Smooth muscle cell (in vitro differentiated cells): ENCODE results near the gene PRODH2. TPM values are rescaled to one million over a fixed set of nuclear protein-coding genes. Genes with fewer than 3 reads are reported as not detected.

Experiments
- DNase-seq: peaks from one replicate; lab custom pipeline; 2025; ENCODE audit not compliant: unreplicated experiment; lab: John Stamatoyannopoulos, UW
- H2AFZ ChIP-seq: fragments of 200-600 bp; sonication (generic); 2 replicates; pipeline ENCODE4 v1.6.0; 2016; ENCODE audit warnings: antibody characterized with exemption, low read depth, mild to moderate bottlenecking
- H3F3A ChIP-seq: fragments of 200-600 bp; sonication (generic); 2 replicates; pipeline ENCODE4 v1.6.0; 2017; ENCODE audit warnings: antibody characterized with exemption, low read depth
- H3K27ac ChIP-seq: fragments of 200-600 bp; sonication (generic); 2 replicates; pipeline ENCODE4 v1.5.1; 2016; ENCODE audit warnings: low read depth, mild to moderate bottlenecking
- H3K27me3 ChIP-seq: fragments of 200-600 bp; sonication (generic); 2 replicates; pipeline ENCODE4 v1.6.1; 2016; ENCODE audit warnings: low read depth, mild to moderate bottlenecking
- H3K36me3 ChIP-seq: fragments of 200-600 bp; sonication (generic); 2 replicates; pipeline ENCODE4 v1.5.1; 2016; ENCODE audit warnings: low read depth
- H3K4me1 ChIP-seq: fragments of 200-600 bp; sonication (generic); 2 replicates; pipeline ENCODE4 v1.5.1; 2016; ENCODE audit warnings: low read depth
- H3K4me2 ChIP-seq: fragments of 200-600 bp; sonication (generic); 2 replicates; pipeline ENCODE4 v1.6.0; 2016; ENCODE audit warnings: mild to moderate bottlenecking
- H3K4me3 ChIP-seq: fragments of 200-600 bp; sonication (generic); 2 replicates; pipeline ENCODE4 v1.5.1; 2016; ENCODE audit warnings: mild to moderate bottlenecking
- H3K79me2 ChIP-seq: fragments of 200-600 bp; sonication (generic); 2 replicates; pipeline ENCODE4 v1.6.0; 2016; ENCODE audit warnings: low read depth, mild to moderate bottlenecking
- H3K9ac ChIP-seq: fragments of 200-600 bp; sonication (generic); 2 replicates; pipeline ENCODE4 v1.6.0; 2016; ENCODE audit warnings: low read depth
- H3K9me3 ChIP-seq: fragments of 200-600 bp; sonication (generic); replicated peaks from 2 replicates; pipeline ENCODE4 v1.5.1; 2016; ENCODE audit warnings: low read depth
- H4K20me1 ChIP-seq: fragments of 200-600 bp; sonication (generic); 2 replicates; pipeline ENCODE4 v1.6.0; 2016; ENCODE audit warnings: low read depth
- WGBS: methylation state at CpG from one replicate; pipeline ENCODE4 v1.1.7; 2016; ENCODE audit warnings: low lambda C conversion rate; 5-methylcytosine and 5-hydroxymethylcytosine counted together
- polyA plus RNA-seq: library from polyadenylated mRNA; unstranded; fragments of >200 nt; fragmentation: Nextera tagmentation; extraction: Ambion mirVana; gene quantifications from 2 replicates; pipeline ENCODE4 v1.2.1, GENCODE V29; 2016
- total RNA-seq: library from RNA; depleted of rRNA; stranded (reverse); fragments of >200 nt; gene quantifications from 2 replicates; pipeline ENCODE4 v1.2.3, GENCODE V29; 2014
- TF ChIP-seq, protein P1 (sequence below): fragments of 200-600 bp; sonication (generic); IDR thresholded peaks from 2 replicates; pipeline ENCODE4 v1.5.1; 2017; ENCODE audit warnings: borderline replicate concordance, mild to moderate bottlenecking, antibody characterized with exemption; ENCODE audit not compliant: insufficient read depth, poor library complexity, severe bottlenecking

Gene PRODH2
- total and polyA plus RNA-seq, 2 experiments from 2014 or later, result not detected

DNA sequence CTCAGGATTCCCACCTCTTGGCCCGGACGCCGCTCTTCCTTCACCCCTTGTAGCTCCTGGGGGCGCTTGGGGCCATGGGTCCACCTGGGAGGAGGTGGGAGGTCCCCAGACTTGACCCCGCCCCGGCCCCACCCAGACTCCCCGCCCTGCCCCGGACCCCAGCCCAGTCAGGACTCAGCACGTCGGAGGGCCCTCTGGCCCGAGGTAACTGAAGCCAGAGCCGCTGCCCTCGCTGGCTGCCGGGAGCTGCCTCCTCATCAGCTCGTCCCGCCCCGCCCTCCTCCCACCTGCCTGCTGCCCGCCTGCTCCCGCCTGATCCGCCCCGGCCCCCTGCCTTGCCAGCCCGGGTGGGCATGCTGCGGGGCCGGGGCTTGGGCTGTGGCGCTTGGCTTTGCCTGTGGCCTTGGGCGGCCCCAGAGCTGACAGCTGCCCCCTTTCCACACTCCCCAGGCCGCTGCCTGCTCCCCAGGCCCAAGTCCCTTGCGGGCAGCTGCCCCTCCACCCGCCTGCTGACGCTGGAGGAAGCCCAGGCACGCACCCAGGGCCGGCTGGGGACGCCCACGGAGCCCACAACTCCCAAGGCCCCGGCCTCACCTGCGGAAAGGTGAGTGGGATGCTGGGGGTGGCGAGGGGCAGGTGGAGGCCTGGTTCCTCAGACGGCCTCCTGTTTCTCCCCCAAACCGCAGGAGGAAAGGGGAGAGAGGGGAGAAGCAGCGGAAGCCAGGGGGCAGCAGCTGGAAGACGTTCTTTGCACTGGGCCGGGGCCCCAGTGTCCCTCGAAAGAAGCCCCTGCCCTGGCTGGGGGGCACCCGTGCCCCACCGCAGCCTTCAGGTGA, 27.9 kb downstream of the PRODH2 start:
- no peaks in the 10 kb centered on the region for H3K79me2 ChIP-seq

DNA sequence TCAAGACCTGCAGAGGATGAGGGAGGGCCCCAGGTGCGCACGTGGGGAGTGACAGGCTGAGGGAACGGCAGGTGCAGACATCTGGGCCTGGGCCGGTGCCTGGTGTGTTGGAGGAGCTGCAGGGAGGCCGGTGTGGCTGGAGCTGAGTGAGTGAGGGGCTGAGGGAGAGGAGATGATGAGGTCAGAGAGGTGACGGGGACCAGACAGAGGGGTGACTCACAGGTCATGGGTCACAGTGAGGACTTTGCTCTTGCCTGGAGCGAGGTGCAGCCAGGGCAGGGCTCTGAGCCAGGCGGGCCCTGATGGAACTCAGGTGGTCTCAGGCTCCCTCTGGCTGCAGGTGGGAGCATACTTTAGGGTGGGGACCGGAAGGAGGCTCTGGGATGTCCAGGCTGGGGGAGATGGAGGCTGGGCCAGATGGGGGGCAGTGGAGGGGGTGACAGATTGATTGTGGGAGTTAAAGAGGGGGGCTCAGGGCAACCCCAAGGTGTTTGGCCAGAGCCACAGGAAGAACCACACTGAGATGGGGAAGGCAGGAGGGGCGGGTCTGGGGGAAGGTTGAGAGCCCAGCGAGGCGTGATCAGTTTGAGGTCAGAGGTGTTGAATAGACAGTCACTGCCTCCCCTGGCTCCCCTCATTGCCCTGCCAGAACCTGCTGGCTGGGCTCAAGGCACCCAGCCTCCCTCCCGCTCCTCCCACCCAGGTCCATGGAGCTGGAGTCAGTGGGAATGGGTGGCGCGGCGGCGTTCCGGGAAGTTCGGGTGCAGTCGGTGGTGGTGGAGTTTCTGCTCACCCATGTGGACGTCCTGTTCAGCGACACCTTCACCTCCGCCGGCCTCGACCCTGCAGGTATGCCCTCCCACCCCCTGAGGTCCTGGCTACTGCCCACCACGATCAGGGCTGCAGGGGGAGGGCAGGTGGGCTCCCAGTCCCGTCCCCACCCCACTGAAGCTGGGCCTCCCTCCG, 28.9 kb downstream of the PRODH2 start:
- Histone ChIP-seq H3F3A (no peaks in the 10 kb centered on the region), H3K36me3 (no peaks in the 10 kb centered on the region), H2AFZ (no peak overlapping the region), H3K27ac (no peak overlapping the region), H3K79me2 (no peaks in the 10 kb centered on the region), H4K20me1 (no peaks in the 10 kb centered on the region), H3K4me1 (no peaks in the 10 kb centered on the region), H3K9me3 (no peaks in the 10 kb centered on the region), H3K9ac (no peak overlapping the region), H3K4me2 (no peak overlapping the region), H3K4me3 (no peak overlapping the region), H3K27me3 (no peaks in the 10 kb centered on the region)
- 67% methylated on average over 18 of the region's 28 CpGs for WGBS
- TF ChIP-seq, protein P1, sequence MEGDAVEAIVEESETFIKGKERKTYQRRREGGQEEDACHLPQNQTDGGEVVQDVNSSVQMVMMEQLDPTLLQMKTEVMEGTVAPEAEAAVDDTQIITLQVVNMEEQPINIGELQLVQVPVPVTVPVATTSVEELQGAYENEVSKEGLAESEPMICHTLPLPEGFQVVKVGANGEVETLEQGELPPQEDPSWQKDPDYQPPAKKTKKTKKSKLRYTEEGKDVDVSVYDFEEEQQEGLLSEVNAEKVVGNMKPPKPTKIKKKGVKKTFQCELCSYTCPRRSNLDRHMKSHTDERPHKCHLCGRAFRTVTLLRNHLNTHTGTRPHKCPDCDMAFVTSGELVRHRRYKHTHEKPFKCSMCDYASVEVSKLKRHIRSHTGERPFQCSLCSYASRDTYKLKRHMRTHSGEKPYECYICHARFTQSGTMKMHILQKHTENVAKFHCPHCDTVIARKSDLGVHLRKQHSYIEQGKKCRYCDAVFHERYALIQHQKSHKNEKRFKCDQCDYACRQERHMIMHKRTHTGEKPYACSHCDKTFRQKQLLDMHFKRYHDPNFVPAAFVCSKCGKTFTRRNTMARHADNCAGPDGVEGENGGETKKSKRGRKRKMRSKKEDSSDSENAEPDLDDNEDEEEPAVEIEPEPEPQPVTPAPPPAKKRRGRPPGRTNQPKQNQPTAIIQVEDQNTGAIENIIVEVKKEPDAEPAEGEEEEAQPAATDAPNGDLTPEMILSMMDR, result no peak
- DNase-seq, result no peak

More for the DNA sequence above, 27.9 kb downstream of the PRODH2 start:
- no peak overlapping the region for H3K4me3 ChIP-seq
- no peaks in the 10 kb centered on the region for H4K20me1 ChIP-seq
- TF ChIP-seq, protein P1, result no peak
- WGBS, result 59% methylated on average over 22 of the region's 45 CpGs
- H2AFZ ChIP-seq, result no peak overlapping the region
- no peaks in the 10 kb centered on the region for H3K4me1 ChIP-seq
- no peak overlapping the region for H3K27ac ChIP-seq
- H3K36me3 ChIP-seq, result no peaks in the 10 kb centered on the region
- no peak overlapping the region for H3K4me2 ChIP-seq
- H3K27me3 ChIP-seq, result no peaks in the 10 kb centered on the region
- DNase-seq, result no peak
- no peak overlapping the region for H3K9ac ChIP-seq
- H3K9me3 ChIP-seq, result no peaks in the 10 kb centered on the region
- H3F3A ChIP-seq, result no peaks in the 10 kb centered on the region

DNA sequence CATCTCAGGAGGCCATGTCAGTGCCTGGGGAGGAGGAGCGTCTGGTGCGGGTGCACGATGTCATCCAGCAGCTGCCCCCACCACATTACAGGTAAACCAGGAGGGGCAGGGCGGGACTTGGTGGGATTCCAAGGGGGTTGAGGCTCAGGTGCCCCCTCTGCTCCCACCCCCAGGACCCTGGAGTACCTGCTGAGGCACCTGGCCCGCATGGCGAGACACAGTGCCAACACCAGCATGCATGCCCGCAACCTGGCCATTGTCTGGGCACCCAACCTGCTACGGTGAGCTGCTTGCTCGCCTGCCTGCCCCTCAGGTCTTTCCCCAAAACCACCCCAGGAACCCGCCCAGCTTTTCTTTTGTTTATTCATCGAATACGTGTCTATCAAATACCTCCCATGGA, 30.1 kb downstream of the PRODH2 start:
- H3K27ac ChIP-seq, result no peak overlapping the region
- no peaks in the 10 kb centered on the region for H3F3A ChIP-seq
- no peaks in the 10 kb centered on the region for H3K9me3 ChIP-seq
- 98% methylated on average over 12 of the region's 12 CpGs for WGBS
- no peaks in the 10 kb centered on the region for H3K79me2 ChIP-seq
- H3K27me3 ChIP-seq, result no peaks in the 10 kb centered on the region
- TF ChIP-seq, protein P1, result no peak
- no peak overlapping the region for H3K4me3 ChIP-seq
- H3K9ac ChIP-seq, result no peak overlapping the region
- H2AFZ ChIP-seq, result no peak overlapping the region
- H3K4me2 ChIP-seq, result no peak overlapping the region
- H3K4me1 ChIP-seq, result no peaks in the 10 kb centered on the region
- no peaks in the 10 kb centered on the region for H3K36me3 ChIP-seq
- no peak for DNase-seq
- H4K20me1 ChIP-seq, result no peaks in the 10 kb centered on the region
